A549 (cell line): Measurements from ENCODE around the gene ADCY10. TPM values are rescaled to one million over a fixed set of nuclear protein-coding genes. Genes with fewer than 3 reads are reported as not detected.

Experiments used
- ATAC-seq, 2 experiments: fragments of 200-7000 bp in 1 of 2; fragments of >200 bp in 1 of 2; cut with Nextera tagmentation in 1 of 2; cut with Tn5 transposase in 1 of 2; 3 replicates each; pipeline versions ENCODE4 v1.8.0 to v1.9.1; 2018 to 2020; ENCODE audit warnings: mild to moderate bottlenecking in 1 of 2, moderate library complexity in 1 of 2
- CTCF ChIA-PET: fragments of 300-600 bp; sonication (Branson Sonifier 250); formaldehyde crosslinking; extraction: SDS; loops from one replicate; lab custom pipeline; 2021; ENCODE audit warnings: antibody characterized with exemption, inconsistent platforms; lab: Yijun Ruan, JAX
- POLR2A ChIA-PET: fragments of 350-600 bp; formaldehyde crosslinking; extraction: SDS; loops from one replicate; lab custom pipeline; 2021; ENCODE audit warnings: antibody characterized with exemption, inconsistent platforms; lab: Yijun Ruan, JAX
- DNase-seq, 2 experiments: peaks; one replicate each; pipeline versions ENCODE4 v3.0.0 to v3.0.0-alpha.2; 2011 to 2016; ENCODE audit warnings: low read depth in 1 of 2, low spot score in 1 of 2
- FAIRE-seq: peaks from 2 replicates; lab custom pipeline; 2011; peaks lifted over from hg19 to GRCh38; lab: Jason Lieb, UNC
- H3K27ac ChIP-seq, 2 experiments: fragments of >200 bp; sonication (Bioruptor Twin); formaldehyde crosslinking; 3 replicates each; pipeline ENCODE4 v1.5.1; 2016 to 2017
- H3K4me1 ChIP-seq: fragments of >200 bp; sonication (Bioruptor Twin); formaldehyde crosslinking; 3 replicates; pipeline ENCODE4 v1.6.1; 2016
- H3K4me2 ChIP-seq: fragments of >200 bp; sonication (Bioruptor Twin); formaldehyde crosslinking; 3 replicates; pipeline ENCODE4 v1.6.1; 2016
- H3K4me3 ChIP-seq: fragments of >200 bp; sonication (Bioruptor Twin); formaldehyde crosslinking; 3 replicates; pipeline ENCODE4 v1.5.1; 2016
- H3K9me3 ChIP-seq: fragments of >200 bp; sonication (Bioruptor Twin); formaldehyde crosslinking; 3 replicates; pipeline ENCODE4 v1.6.1; 2016
- BCL3 ChIP-seq: fragments of >200 bp; sonication (Bioruptor Twin); formaldehyde crosslinking; IDR thresholded peaks from 3 replicates; pipeline ENCODE4 v1.6.1; 2016
- BHLHE40 ChIP-seq: IDR thresholded peaks from 2 replicates; pipeline ENCODE4 v1.6.1; 2012; ENCODE audit warnings: low read depth, low read length, inconsistent platforms
- CBX8 ChIP-seq: fragments of 200-600 bp; sonication (generic); IDR thresholded peaks from 2 replicates; pipeline ENCODE4 v1.6.1; 2016
- CEBPB ChIP-seq, 2 experiments: fragments of >200 bp in 1 of 2; sonication (Bioruptor Twin) in 1 of 2; formaldehyde crosslinking in 1 of 2; IDR thresholded peaks; 2 replicates each; pipeline ENCODE4 v1.6.1; 2012 to 2016
- CHD2 ChIP-seq: fragments of 150-350 bp; IDR thresholded peaks from 2 replicates; pipeline ENCODE4 v1.6.1; 2014; ENCODE audit warnings: low read length; ENCODE audit not compliant: partially characterized antibody
- CTCF ChIP-seq: fragments of >200 bp; sonication (Bioruptor Twin); formaldehyde crosslinking; IDR thresholded peaks from 3 replicates; pipeline ENCODE4 v1.5.1; 2016
- EHF ChIP-seq: fragments of 250-450 bp; sonication (Bioruptor Pico); IDR thresholded peaks from 2 replicates; pipeline ENCODE4 v1.5.0; 2020; ENCODE audit warnings: mild to moderate bottlenecking
- EHMT2 ChIP-seq: fragments of 200-600 bp; sonication (generic); IDR thresholded peaks from 2 replicates; pipeline ENCODE4 v1.6.1; 2016; ENCODE audit warnings: antibody characterized with exemption, low read depth, mild to moderate bottlenecking, moderate library complexity
- ELK1 ChIP-seq: fragments of 150-350 bp; IDR thresholded peaks from 2 replicates; pipeline ENCODE4 v1.6.1; 2014; ENCODE audit warnings: low read depth, mild to moderate bottlenecking, low read length
- FOSL2 ChIP-seq, 2 experiments: fragments of 450-650 bp in 1 of 2; fragments of >200 bp in 1 of 2; sonication (Bioruptor Twin) in 1 of 2; formaldehyde crosslinking; IDR thresholded peaks; 2 replicates each; pipeline versions ENCODE4 v1.5.0 to v1.6.1; 2016 to 2020; ENCODE audit warnings: mild to moderate bottlenecking in 1 of 2, moderate library complexity in 1 of 2
- HDAC2 ChIP-seq: fragments of 200-600 bp; sonication (generic); IDR thresholded peaks from 2 replicates; pipeline ENCODE4 v1.6.1; 2016
- HOXB13 ChIP-seq: fragments of 250-450 bp; sonication (Bioruptor Pico); IDR thresholded peaks from 2 replicates; pipeline ENCODE4 v1.5.0; 2020; ENCODE audit warnings: low read depth, mild to moderate bottlenecking, moderate library complexity
- JUN ChIP-seq, 2 experiments: fragments of >200 bp; sonication (Bioruptor Twin); formaldehyde crosslinking; IDR thresholded peaks; 2 replicates in 1 of 2; 3 replicates in 1 of 2; pipeline ENCODE4 v1.6.1; 2016 to 2017
- MAX ChIP-seq: IDR thresholded peaks from 2 replicates; pipeline ENCODE4 v1.6.1; 2012
- MYC ChIP-seq: IDR thresholded peaks from 2 replicates; pipeline ENCODE4 v1.6.1; 2012; ENCODE audit warnings: mild to moderate bottlenecking, inconsistent platforms, low read length, improper control_type of control experiment, borderline replicate concordance
- NFE2L2 ChIP-seq: fragments of 150-350 bp; conservative IDR thresholded peaks from 2 replicates; pipeline ENCODE4 v1.6.1; 2014; ENCODE audit warnings: low read length
- NR3C1 ChIP-seq: fragments of >200 bp; sonication (Bioruptor Twin); formaldehyde crosslinking; IDR thresholded peaks from 3 replicates; pipeline ENCODE4 v1.6.1; 2017
- POLR2A ChIP-seq: IDR thresholded peaks from 2 replicates; pipeline ENCODE4 v1.6.1; 2012; ENCODE audit warnings: mild to moderate bottlenecking, low read length
- RAD21 ChIP-seq, 2 experiments: fragments of >200 bp in 1 of 2; sonication (Bioruptor Twin) in 1 of 2; formaldehyde crosslinking in 1 of 2; IDR thresholded peaks in 1 of 2; conservative IDR thresholded peaks in 1 of 2; 2 replicates in 1 of 2; 3 replicates in 1 of 2; pipeline ENCODE4 v1.6.1; 2012 to 2018; ENCODE audit warnings: inconsistent platforms in 1 of 2
- RARB ChIP-seq: fragments of 250-450 bp; sonication (Bioruptor Pico); IDR thresholded peaks from 2 replicates; pipeline ENCODE4 v1.8.0; 2021; ENCODE audit warnings: mild to moderate bottlenecking, moderate library complexity
- ZNF302 ChIP-seq: fragments of 250-450 bp; sonication (Bioruptor Pico); IDR thresholded peaks from 2 replicates; pipeline ENCODE4 v1.9.0; 2021; ENCODE audit warnings: inconsistent platforms, mild to moderate bottlenecking, moderate library complexity
- ZSCAN20 ChIP-seq: fragments of 250-450 bp; sonication (Bioruptor Pico); IDR thresholded peaks from 2 replicates; pipeline ENCODE4 v1.8.0; 2022; ENCODE audit warnings: mild to moderate bottlenecking, moderate library complexity
- WGBS: methylation state at CpG from one replicate; pipeline ENCODE4 v1.1.6; 2017; ENCODE audit errors: missing lambda C conversion rate; 5-methylcytosine and 5-hydroxymethylcytosine counted together
- polyA plus RNA-seq, 4 experiments: library from polyadenylated mRNA; depleted of rRNA in 3 of 4; stranded (reverse); fragments of >200 nt; fragmentation: RNase III in 1 of 4; extraction: RNeasy Plus Mini Kit Qiagen cat#74134 plus additional on column Dnase treatment in 1 of 4; gene quantifications; 2 replicates in 3 of 4; 3 replicates in 1 of 4; pipeline ENCODE4 v1.2.3, GENCODE V29; 2011 to 2017

The ADCY10 gene
- polyA plus RNA-seq, 2 of the 4 experiments (the other 2 are of a cell fraction) = 0.03 to 0.18 TPM

GRCh38 chr1:167881069-167881468 is 32.9 kb downstream of the ADCY10 start:
- Histone ChIP-seq H3K27ac (peak overlapping the region in 1 of 2 experiments; percentile 38; a peak in 2 of 6 replicates), H3K4me3 (no peak overlapping the region), H3K4me1 (peaks cover 20% of the 10 kb centered on the region), H3K4me2 (peak overlapping the region; percentile 35), H3K9me3 (0 out of 3 replicates have a peak, but pooled peaks cover 3% of the 10 kb centered on the region)
- CTCF ChIA-PET = interaction anchor here (0.7 to 1.5 kb wide), 3 partner anchors 9 to 201 kb away, joined by 3 to 5 read pairs (median 4); no protein-coding TSS in a partner anchor
- TF ChIP-seq CHD2 = no peak
- TF ChIP-seq ZSCAN20 (CRISPR knock-in tag) = no peak
- TF ChIP-seq RARB (CRISPR knock-in tag) = no peak
- TF ChIP-seq CBX8 = no peak
- DNase-seq = no peak
- POLR2A ChIA-PET = no interaction called here
- ATAC-seq = peak; percentile 57 to 59; a peak in 5 of 6 replicates
- FAIRE-seq = peak; percentile 13

GRCh38 chr1:167880580-167881021 is 33.3 kb downstream of the ADCY10 start:
- no peaks in the 10 kb centered on the region for H3K9me3 ChIP-seq
- POLR2A ChIA-PET = no interaction called here
- TF ChIP-seq MAX (no peak), HDAC2 (no peak), BHLHE40 (no peak), HOXB13 (CRISPR knock-in tag) (no peak), NR3C1 (no peak), EHF (CRISPR knock-in tag) (no peak), BCL3 (no peak), JUN (IDR thresholded peaks at IDR 0.05) (no peak), MYC (no peak), CEBPB (IDR thresholded peaks at IDR 0.05) (no peak), FOSL2 (IDR thresholded peaks at IDR 0.05) (no peak), FOSL2 (CRISPR knock-in tag; IDR thresholded peaks at IDR 0.05) (no peak), CTCF (no peak)
- TF ChIP-seq, all 56 proteins: peak for 0
- H3K4me3 ChIP-seq = no peak overlapping the region
- no peak for DNase-seq
- CTCF ChIA-PET = interaction anchor here (1.5 kb wide), 1 partner anchor 8 kb away, joined by 4 read pairs; no protein-coding TSS in a partner anchor
- WGBS = 93% methylated on average over 3 of the region's 3 CpGs
- H3K4me2 ChIP-seq = peak overlapping the region; percentile 35
- peak overlapping the region in 1 of 2 experiments; percentile 44; a peak in 3 of 6 replicates for H3K27ac ChIP-seq
- peak; percentile 30 to 41; a peak in 3 of 6 replicates for ATAC-seq
- H3K4me1 ChIP-seq = peaks cover 20% of the 10 kb centered on the region
- no peak for FAIRE-seq

- H3K4me1 ChIP-seq = peaks cover 20% of the 10 kb centered on the region
- no peaks in the 10 kb centered on the region for H3K9me3 ChIP-seq
- no peak overlapping the region for H3K4me2 ChIP-seq
- DNase-seq (no peak), FAIRE-seq (no peak), ATAC-seq (no peak)
- no peak overlapping the region for H3K4me3 ChIP-seq
- TF ChIP-seq ELK1 = no peak
- no peak for TF ChIP-seq CHD2
- no peak for TF ChIP-seq POLR2A
- no peak for TF ChIP-seq CEBPB (IDR thresholded peaks at IDR 0.05)
- TF ChIP-seq EHMT2 = no peak
- TF ChIP-seq ZNF302 (CRISPR knock-in tag) = no peak
- TF ChIP-seq NFE2L2 = no peak
- TF ChIP-seq RAD21 (conservative IDR thresholded peaks at IDR 0.05 in 1 of 2, IDR thresholded peaks at IDR 0.05 in 1 of 2) = no peak
- no peak overlapping the region for H3K27ac ChIP-seq
- WGBS = 59% methylated on average over 1 of the region's 1 CpG
- ChIA-PET POLR2A (no interaction called here), CTCF (interaction anchor here (0.9 kb wide), 1 partner anchor 36 kb away, joined by 3 read pairs; no protein-coding TSS in a partner anchor)
Observed at GRCh38 chr1:167879508-167879907, 34.4 kb downstream of the ADCY10 start.
